ENCODE results near the gene UQCC3.
"Not testable (repeated sequence)": the region's sequence is repeated elsewhere in the genome, so short reads cannot be mapped to it uniquely, and the experiment has no call there.

The UQCC3 gene

DNA sequence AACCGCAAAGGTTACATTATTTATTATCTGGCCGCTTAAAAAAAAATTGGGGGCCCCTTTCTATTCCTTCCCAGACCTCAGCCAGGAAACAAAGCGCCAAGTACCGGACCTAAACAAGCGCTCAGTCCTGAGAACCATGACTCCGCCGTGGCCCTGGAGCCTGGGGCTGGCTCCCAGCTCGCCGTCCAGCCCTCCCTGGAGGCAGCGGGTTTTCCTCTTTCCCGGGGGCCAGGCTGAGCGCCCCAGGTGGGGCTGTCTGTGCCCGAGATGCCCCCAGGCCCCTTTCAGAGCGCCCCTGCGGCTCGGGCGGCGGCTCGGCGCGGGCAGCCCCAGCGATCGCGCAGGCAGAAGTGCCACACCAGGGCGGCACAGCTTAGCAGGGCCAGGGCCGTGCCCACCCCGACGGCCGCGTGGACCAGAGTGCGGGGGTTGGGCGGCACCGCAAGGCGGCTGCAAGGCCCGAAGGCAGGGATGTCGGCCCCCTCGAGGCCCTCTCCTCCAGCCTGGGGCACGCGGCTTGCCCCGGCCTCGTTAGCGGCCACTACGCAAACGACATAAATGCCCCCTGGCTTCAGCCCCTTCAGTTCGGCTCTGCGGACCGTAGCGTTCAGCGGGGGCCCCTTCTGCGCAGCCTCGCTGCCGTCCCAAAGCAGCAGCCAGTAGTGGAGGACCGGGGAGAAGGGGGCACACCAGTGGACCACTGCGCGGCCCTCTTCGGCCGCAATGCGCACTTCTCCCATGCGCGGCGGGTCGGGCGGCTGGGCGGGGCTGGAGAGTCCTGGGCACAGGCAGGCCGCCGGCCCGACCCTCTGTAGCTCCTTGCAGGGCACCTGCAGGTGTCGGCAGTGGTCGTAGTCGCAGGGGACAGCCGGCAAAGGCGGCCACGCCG lies 16.3 kb downstream of the UQCC3 start:
- Histone ChIP-seq H3K4me3 (ENCODE audit: low read length) (no peak overlapping the region), H3K9me2 (replicated peaks; ENCODE audit: insufficient read depth, low read length) (no peaks in the 10 kb centered on the region), H3K79me2 (ENCODE audit: low read length) (no peaks in the 10 kb centered on the region), H3K9ac (ENCODE audit: low read length) (no peak overlapping the region), H3K4me2 (ENCODE audit: low read depth, low read length) (no peak overlapping the region), H2AFZ (ENCODE audit: low read length) (no peak overlapping the region), H3K9me3 (replicated peaks; ENCODE audit: insufficient read depth, low read length) (no peaks in the 10 kb centered on the region), H3K36me3 (replicated peaks; ENCODE audit: insufficient read depth, low read length) (no peaks in the 10 kb centered on the region), H3K27ac (ENCODE audit: low read length) (no peak overlapping the region), H3K27me3 (replicated peaks; ENCODE audit: insufficient read depth, low read length) (no peaks in the 10 kb centered on the region), H3F3A (ENCODE audit: insufficient read depth, low read length) (no peaks in the 10 kb centered on the region), H3K4me1 (ENCODE audit: low read length) (no peaks in the 10 kb centered on the region), H4K20me1 (ENCODE audit: insufficient read depth, low read length) (no peaks in the 10 kb centered on the region)
- TF ChIP-seq, protein P1, sequence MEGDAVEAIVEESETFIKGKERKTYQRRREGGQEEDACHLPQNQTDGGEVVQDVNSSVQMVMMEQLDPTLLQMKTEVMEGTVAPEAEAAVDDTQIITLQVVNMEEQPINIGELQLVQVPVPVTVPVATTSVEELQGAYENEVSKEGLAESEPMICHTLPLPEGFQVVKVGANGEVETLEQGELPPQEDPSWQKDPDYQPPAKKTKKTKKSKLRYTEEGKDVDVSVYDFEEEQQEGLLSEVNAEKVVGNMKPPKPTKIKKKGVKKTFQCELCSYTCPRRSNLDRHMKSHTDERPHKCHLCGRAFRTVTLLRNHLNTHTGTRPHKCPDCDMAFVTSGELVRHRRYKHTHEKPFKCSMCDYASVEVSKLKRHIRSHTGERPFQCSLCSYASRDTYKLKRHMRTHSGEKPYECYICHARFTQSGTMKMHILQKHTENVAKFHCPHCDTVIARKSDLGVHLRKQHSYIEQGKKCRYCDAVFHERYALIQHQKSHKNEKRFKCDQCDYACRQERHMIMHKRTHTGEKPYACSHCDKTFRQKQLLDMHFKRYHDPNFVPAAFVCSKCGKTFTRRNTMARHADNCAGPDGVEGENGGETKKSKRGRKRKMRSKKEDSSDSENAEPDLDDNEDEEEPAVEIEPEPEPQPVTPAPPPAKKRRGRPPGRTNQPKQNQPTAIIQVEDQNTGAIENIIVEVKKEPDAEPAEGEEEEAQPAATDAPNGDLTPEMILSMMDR (IDR thresholded peaks at IDR 0.05; ENCODE audit: low read length) = no peak
- TF ChIP-seq EZH2 (optimal IDR thresholded peaks at IDR 0.05; ENCODE audit: low read depth, low read length) (no peak), EZH2phosphoT487 (IDR thresholded peaks at IDR 0.05; ENCODE audit: low read length) (no peak)
- DNase-seq = no peak

DNA sequence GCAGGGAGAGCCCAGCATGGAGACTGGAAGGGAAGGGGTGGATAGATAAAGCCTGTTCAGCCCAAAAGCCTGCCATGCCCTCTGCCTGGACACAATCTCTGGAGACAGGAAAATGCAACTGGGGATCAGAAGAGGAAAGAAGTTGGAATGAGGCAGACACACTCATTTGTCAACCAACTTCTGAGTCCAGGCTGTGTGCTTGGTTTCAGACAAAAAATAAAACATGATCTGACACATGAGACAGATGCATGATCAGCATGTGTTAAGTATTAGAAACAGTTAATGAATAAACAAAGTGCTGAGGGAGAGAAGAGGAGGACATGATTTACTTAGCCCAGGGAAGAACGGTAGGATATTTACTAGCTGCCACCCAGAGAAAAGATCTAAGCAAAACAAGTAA lies 17.0 kb downstream of the UQCC3 start:
- Histone ChIP-seq H3K4me2 (ENCODE audit: low read depth, low read length) (no peak overlapping the region), H3F3A (ENCODE audit: insufficient read depth, low read length) (no peaks in the 10 kb centered on the region), H3K36me3 (replicated peaks; ENCODE audit: insufficient read depth, low read length) (no peaks in the 10 kb centered on the region), H3K4me3 (ENCODE audit: low read length) (no peak overlapping the region), H3K27ac (ENCODE audit: low read length) (no peak overlapping the region), H3K79me2 (ENCODE audit: low read length) (no peaks in the 10 kb centered on the region), H3K9me3 (replicated peaks; ENCODE audit: insufficient read depth, low read length) (no peaks in the 10 kb centered on the region), H3K9me2 (replicated peaks; ENCODE audit: insufficient read depth, low read length) (no peaks in the 10 kb centered on the region), H3K4me1 (ENCODE audit: low read length) (no peaks in the 10 kb centered on the region), H3K9ac (ENCODE audit: low read length) (no peak overlapping the region), H2AFZ (ENCODE audit: low read length) (no peak overlapping the region), H4K20me1 (ENCODE audit: insufficient read depth, low read length) (no peaks in the 10 kb centered on the region), H3K27me3 (replicated peaks; ENCODE audit: insufficient read depth, low read length) (no peaks in the 10 kb centered on the region)
- DNase-seq = no peak
- TF ChIP-seq, protein P1 (IDR thresholded peaks at IDR 0.05; ENCODE audit: low read length) = no peak
- no peak for TF ChIP-seq EZH2 (optimal IDR thresholded peaks at IDR 0.05; ENCODE audit: low read depth, low read length)
- TF ChIP-seq EZH2phosphoT487 (IDR thresholded peaks at IDR 0.05; ENCODE audit: low read length) = no peak

DNA sequence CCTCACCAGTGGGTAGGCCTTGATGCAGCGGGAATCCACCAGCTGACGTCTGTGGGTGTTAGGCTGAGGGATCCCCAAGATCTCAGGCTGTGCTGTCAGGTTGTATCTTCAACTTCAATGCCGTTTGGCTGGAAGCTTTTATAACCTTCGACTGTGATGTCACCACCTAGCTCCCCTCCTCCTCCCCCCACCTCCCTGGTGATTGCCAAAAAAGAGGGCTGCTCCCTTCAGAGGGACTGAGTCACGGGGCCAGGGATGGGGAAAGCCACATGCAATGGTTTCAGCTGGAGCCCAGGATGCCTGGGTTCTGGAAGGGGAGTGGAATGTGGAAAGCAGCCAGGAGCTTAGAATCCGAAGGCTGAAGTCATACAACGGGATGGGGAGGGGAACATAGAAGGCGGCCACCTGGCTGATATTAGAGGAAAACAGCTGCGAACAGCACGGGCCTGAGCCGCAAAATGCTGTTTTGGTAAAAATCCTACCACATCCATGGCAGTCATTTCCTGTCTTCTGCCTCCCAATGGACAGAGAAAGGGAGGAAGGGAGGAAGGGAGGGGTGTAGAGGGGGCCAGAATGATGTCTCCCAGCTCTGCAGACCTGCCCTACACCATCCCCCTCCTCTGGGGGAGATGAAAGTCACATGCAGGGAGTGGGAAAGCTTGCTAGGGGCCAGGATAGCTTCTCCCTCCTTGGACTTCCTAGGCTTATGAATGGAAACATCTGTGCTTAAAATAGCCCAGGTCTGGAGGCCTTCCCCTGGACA lies 18.1 kb downstream of the UQCC3 start, which contains the start of gene LRRN4CL:
TSS of gene LRRN4CL (minus strand) at position 110 of the 763 bp plus-strand sequence. CDS start 1,022 bp downstream, outside the sequence.
- Histone ChIP-seq H3K9me2 (replicated peaks; ENCODE audit: insufficient read depth, low read length) (no peaks in the 10 kb centered on the region), H3K27me3 (replicated peaks; ENCODE audit: insufficient read depth, low read length) (no peaks in the 10 kb centered on the region), H3K4me3 (ENCODE audit: low read length) (no peak within 1 kb of the TSS), H3K27ac (ENCODE audit: low read length) (no peak within 1 kb of the TSS), H3K4me1 (ENCODE audit: low read length) (no peaks in the 10 kb centered on the region), H3K4me2 (ENCODE audit: low read depth, low read length) (no peak within 1 kb of the TSS), H3K36me3 (replicated peaks; ENCODE audit: insufficient read depth, low read length) (no peaks in the 10 kb centered on the region), H4K20me1 (ENCODE audit: insufficient read depth, low read length) (no peaks in the 10 kb centered on the region), H3K79me2 (ENCODE audit: low read length) (no peaks in the 10 kb centered on the region), H3F3A (ENCODE audit: insufficient read depth, low read length) (no peaks in the 10 kb centered on the region), H2AFZ (ENCODE audit: low read length) (no peak within 1 kb of the TSS), H3K9me3 (replicated peaks; ENCODE audit: insufficient read depth, low read length) (no peaks in the 10 kb centered on the region), H3K9ac (ENCODE audit: low read length) (no peak within 1 kb of the TSS)
- DNase-seq = no peak
- TF ChIP-seq, protein P1 (IDR thresholded peaks at IDR 0.05; ENCODE audit: low read length) = no peak
- TF ChIP-seq EZH2phosphoT487 (IDR thresholded peaks at IDR 0.05; ENCODE audit: low read length) (no peak), EZH2 (optimal IDR thresholded peaks at IDR 0.05; ENCODE audit: low read depth, low read length) (no peak)

DNA sequence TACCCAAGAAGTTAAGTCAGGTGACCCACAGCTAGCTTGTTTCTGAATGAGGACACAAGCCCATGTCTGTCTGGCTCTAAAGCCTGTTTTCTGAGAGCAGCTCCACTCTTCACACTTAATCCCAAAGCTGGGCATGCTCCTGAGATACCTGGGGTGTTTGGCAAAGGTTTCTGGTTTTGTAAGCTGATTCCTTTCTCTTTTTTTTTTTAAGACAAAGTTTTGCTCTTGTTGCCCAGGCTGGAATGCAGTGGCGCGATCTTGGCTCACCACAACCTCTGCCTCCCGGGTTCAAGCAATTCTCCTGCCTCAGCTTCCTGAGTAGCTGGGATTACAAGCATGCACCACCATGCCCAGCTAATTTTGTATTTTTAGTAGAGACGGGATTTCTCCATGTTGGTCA lies 22.2 kb downstream of the UQCC3 start:
- H3K36me3 ChIP-seq (replicated peaks; ENCODE audit: insufficient read depth, low read length); H3K9me2 ChIP-seq (replicated peaks; ENCODE audit: insufficient read depth, low read length); H3K9me3 ChIP-seq (replicated peaks; ENCODE audit: insufficient read depth, low read length); DNase-seq; H2AFZ ChIP-seq (ENCODE audit: low read length); H3K9ac ChIP-seq (ENCODE audit: low read length); H3K79me2 ChIP-seq (ENCODE audit: low read length); H3F3A ChIP-seq (ENCODE audit: insufficient read depth, low read length); H3K27ac ChIP-seq (ENCODE audit: low read length); H4K20me1 ChIP-seq (ENCODE audit: insufficient read depth, low read length); H3K27me3 ChIP-seq (replicated peaks; ENCODE audit: insufficient read depth, low read length); H3K4me3 ChIP-seq (ENCODE audit: low read length); H3K4me1 ChIP-seq (ENCODE audit: low read length); H3K4me2 ChIP-seq (ENCODE audit: low read depth, low read length): not testable (repeated sequence)
